Measurements from ENCODE around the gene ITPKC. TPM values are rescaled to one million over a fixed set of nuclear protein-coding genes. Genes with fewer than 3 reads are reported as not detected.

The ITPKC gene
- total and polyA plus RNA-seq, 2 of the 13 experiments (the other 11 are each of a cell fraction or from before 2014, with no cell fraction given) = 6.9 to 11.2 TPM

GRCh38 chr19:40686882-40687524 is 29.9 kb upstream of the ITPKC start:
- WGBS (ENCODE audit: low lambda C conversion rate) = 81% methylated on average over 5 of the region's 14 CpGs
- BruUV-seq (replicated peaks) = no TSS peak
- H2AFZ ChIP-seq (ENCODE audit: low read length) = no peak overlapping the region
- H3K27me3 ChIP-seq (ENCODE audit: control insufficient read depth in 1 of 2, insufficient read depth in 2 of 2, low read length in 2 of 2) = no peaks in the 10 kb centered on the region
- intact Hi-C loops (cut with micrococcal nuclease; ENCODE audit: unreplicated experiment) = no loop called here
- POLR2A ChIA-PET = no interaction called here
- CTCF ChIA-PET (ENCODE audit: low intra/inter-chr PET ratio, low total read pairs) = no interaction called here
- no peak for ATAC-seq
- H3K79me2 ChIP-seq (ENCODE audit: insufficient read depth, low read length) = no peaks in the 10 kb centered on the region
- in situ Hi-C loops (cut with HindIII; ENCODE audit: extremely low pct_ligation_motif_present, low pct_unique_long_range_greater_than_20kb) = no loop called here
- peak; percentile 40; the same call in 1 of the 2 replicates for TF ChIP-seq RFX1 (IDR thresholded peaks at IDR 0.05)
- no peak for TF ChIP-seq ARNT2 (CRISPR knock-in tag; IDR thresholded peaks at IDR 0.05; ENCODE audit: low read depth)
- TF ChIP-seq PHF5A (CRISPR knock-in tag; IDR thresholded peaks at IDR 0.05; ENCODE audit: low read depth, unreplicated experiment) = no peak
- no peaks in the 10 kb centered on the region; a peak in 1 of 5 replicates for H3K36me3 ChIP-seq (replicated peaks in 1 of 2; ENCODE audit: control insufficient read depth in 1 of 2, insufficient read depth in 2 of 2, low read length in 2 of 2)
- no peak for DNase-seq (ENCODE audit: low spot score)
- no peak overlapping the region for H3K9ac ChIP-seq (ENCODE audit: insufficient read depth, low read depth, low read length)
- H3K27ac ChIP-seq (ENCODE audit: extremely low read length, insufficient read depth, low read length) = no peak overlapping the region
- no peak overlapping the region for H3K4me3 ChIP-seq (replicated peaks in 1 of 3; ENCODE audit: insufficient read depth in 1 of 3, low read depth in 2 of 3, low read length in 3 of 3)
- no peaks in the 10 kb centered on the region for H3K9me3 ChIP-seq (ENCODE audit: low read length)
- no peak for FAIRE-seq
- no peaks in the 10 kb centered on the region for H4K20me1 ChIP-seq (ENCODE audit: insufficient read depth, low read length)
- H3K4me1 ChIP-seq (ENCODE audit: insufficient read depth, low read length) = no peaks in the 10 kb centered on the region
- H3K4me2 ChIP-seq (ENCODE audit: low read depth, low read length) = no peak overlapping the region

GRCh38 chr19:40687525-40688016 is 29.3 kb upstream of the ITPKC start:
- intact Hi-C loops (cut with micrococcal nuclease; ENCODE audit: unreplicated experiment) = no loop called here
- ATAC-seq = no peak
- Histone ChIP-seq H3K27me3 (ENCODE audit: control insufficient read depth in 1 of 2, insufficient read depth in 2 of 2, low read length in 2 of 2) (no peaks in the 10 kb centered on the region), H3K4me2 (ENCODE audit: low read depth, low read length) (no peak overlapping the region), H3K36me3 (replicated peaks in 1 of 2; ENCODE audit: control insufficient read depth in 1 of 2, insufficient read depth in 2 of 2, low read length in 2 of 2) (no peaks in the 10 kb centered on the region; a peak in 2 of 5 replicates), H2AFZ (ENCODE audit: low read length) (no peak overlapping the region), H3K4me3 (replicated peaks in 1 of 3; ENCODE audit: insufficient read depth in 1 of 3, low read depth in 2 of 3, low read length in 3 of 3) (no peak overlapping the region), H3K79me2 (ENCODE audit: insufficient read depth, low read length) (no peaks in the 10 kb centered on the region), H3K9me3 (ENCODE audit: low read length) (no peaks in the 10 kb centered on the region), H3K4me1 (ENCODE audit: insufficient read depth, low read length) (no peaks in the 10 kb centered on the region), H3K27ac (ENCODE audit: extremely low read length, insufficient read depth, low read length) (no peak overlapping the region), H4K20me1 (ENCODE audit: insufficient read depth, low read length) (no peaks in the 10 kb centered on the region), H3K9ac (ENCODE audit: insufficient read depth, low read depth, low read length) (no peak overlapping the region)
- POLR2A ChIA-PET = no interaction called here
- TF ChIP-seq ETV5 (CRISPR knock-in tag; IDR thresholded peaks at IDR 0.05; ENCODE audit: borderline replicate concordance) (no peak), CREB1 (IDR thresholded peaks at IDR 0.05) (0 out of 2 replicates have a peak, but pooled peaks have one; percentile 3), CREB1 (CRISPR knock-in tag; IDR thresholded peaks at IDR 0.05) (no peak)
- WGBS (ENCODE audit: low lambda C conversion rate) = 82% methylated on average over 12 of the region's 12 CpGs
- BruUV-seq (replicated peaks) = no TSS peak
- CTCF ChIA-PET (ENCODE audit: low intra/inter-chr PET ratio, low total read pairs) = no interaction called here
- in situ Hi-C loops (cut with HindIII; ENCODE audit: extremely low pct_ligation_motif_present, low pct_unique_long_range_greater_than_20kb) = no loop called here
- DNase-seq (ENCODE audit: low spot score) = no peak
- FAIRE-seq = no peak

Data from HepG2 (cell line).